Esophagus mucosa (tissue), 1 donor: ENCODE results near the gene USP35. TPM values are rescaled to one million over a fixed set of nuclear protein-coding genes. Genes with fewer than 3 reads are reported as not detected.
"Not testable (repeated sequence)": the region's sequence is repeated elsewhere in the genome, so short reads cannot be mapped to it uniquely, and the experiment has no call there.

Experiments
- ATAC-seq: fragments of 200-7000 bp; cut with Tn5 transposase; one replicate; pipeline ENCODE4 v1.9.1; 2020
- total RNA-seq: library from RNA; stranded (reverse); gene quantifications from one replicate; pipeline ENCODE4 v1.2.4, GENCODE V29; 2023
- donor health status: DM: yes; HTN: yes; CAD: no.

The USP35 gene
- total RNA-seq, 1 donor from 2014 or later = 3.5 TPM

GRCh38 chr11:78170874-78171549 is 17.7 kb upstream of the USP35 start:
- no peak for ATAC-seq

- no peak for ATAC-seq
These were observed 16.8 kb upstream of the USP35 start for GRCh38 chr11:78171951-78172350.

GRCh38 chr11:78175862-78176261 is 12.9 kb upstream of the USP35 start:
- not testable (repeated sequence) for ATAC-seq

- ATAC-seq = no peak
These were observed 12.0 kb upstream of the USP35 start for GRCh38 chr11:78176605-78177141.

GRCh38 chr11:78177216-78177615 is 11.5 kb upstream of the USP35 start:
- ATAC-seq = no peak

- peak; percentile 82 for ATAC-seq
These were observed 9.2 kb upstream of the USP35 start for GRCh38 chr11:78179459-78180071.

GRCh38 chr11:78180751-78181150 is 8.0 kb upstream of the USP35 start:
- no peak for ATAC-seq

DNA sequence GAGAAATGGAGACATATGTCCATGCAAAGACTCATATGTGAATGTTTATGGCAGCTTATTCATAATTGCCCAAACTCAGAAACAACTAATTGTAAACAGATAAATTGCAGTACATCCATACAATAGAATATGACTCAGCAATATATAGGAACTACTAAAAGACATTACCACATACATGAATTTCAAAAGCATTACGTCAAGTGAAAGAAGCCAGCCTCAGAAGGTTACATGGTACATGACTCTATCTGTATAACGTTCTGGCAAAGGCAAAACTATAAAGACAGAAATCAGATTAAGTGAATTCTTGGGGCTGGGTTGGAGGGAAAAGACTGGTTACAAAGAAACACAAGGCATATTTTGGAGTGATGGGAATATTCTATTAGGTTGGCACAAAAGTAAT is 7.5 kb upstream of the USP35 start:
- peak; percentile 76 for ATAC-seq

GRCh38 chr11:78187366-78188285 is 1.1 kb upstream of the USP35 start:
- peak; percentile 73 for ATAC-seq

- no peak for ATAC-seq
These were observed 530 bp downstream of the USP35 start for GRCh38 chr11:78189174-78189724.

DNA sequence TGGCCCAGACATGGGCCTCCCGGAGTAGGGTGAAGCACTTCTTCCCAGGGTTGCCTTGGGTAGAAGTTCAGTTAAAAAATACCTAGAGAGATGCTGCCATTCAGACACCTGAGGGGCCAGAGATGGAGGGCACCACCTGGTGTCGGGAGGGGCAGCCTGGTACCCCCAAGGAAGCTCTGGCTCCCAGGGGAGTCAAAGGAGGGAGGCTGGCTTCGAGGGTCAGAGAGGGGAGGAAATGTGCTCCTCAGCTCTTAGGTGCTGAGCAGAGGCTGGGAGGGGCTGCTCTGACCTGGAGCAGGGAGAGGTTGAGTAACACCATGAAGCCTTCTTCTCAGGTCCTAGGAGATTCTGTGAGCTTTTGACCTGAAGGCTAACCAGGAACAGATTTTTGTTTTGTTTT is 1.1 kb downstream of the USP35 start:
- ATAC-seq = no peak

- ATAC-seq = no peak
These were observed 1.7 kb downstream of the USP35 start for GRCh38 chr11:78190374-78190773.

DNA sequence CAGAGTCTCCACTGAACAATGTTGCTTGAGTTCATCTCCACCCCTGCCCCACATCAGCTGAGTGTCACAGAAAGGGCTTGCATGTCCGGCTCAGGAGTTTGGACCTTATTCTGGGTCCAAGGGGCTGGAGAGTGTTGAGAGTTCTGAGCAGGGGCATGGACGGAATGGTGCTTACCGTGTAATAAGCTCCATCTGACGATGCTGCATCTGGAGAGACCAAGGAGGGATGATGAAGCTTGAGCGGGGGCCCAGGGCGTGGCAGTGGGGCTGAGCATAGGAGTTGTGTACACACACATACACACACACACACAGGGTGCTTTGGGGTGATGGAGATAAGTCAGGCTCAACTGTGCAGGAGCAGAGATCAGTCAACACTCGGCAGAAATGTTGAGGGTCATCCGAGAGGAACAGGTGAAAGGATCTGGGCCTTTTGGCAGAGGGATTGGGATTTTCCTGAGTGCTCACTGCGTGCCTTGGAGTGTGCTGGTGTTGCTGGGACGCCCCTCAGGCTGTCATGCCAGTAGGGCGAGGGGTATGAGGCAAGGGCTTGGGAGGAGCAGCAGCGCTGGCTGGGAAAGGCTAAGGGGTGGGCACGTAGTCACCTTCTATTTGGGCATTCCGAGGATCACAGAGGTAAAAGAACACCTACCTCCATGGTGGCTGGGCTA is 2.3 kb downstream of the USP35 start:
- ATAC-seq = no peak

- ATAC-seq = no peak
These were observed 3.6 kb downstream of the USP35 start for GRCh38 chr11:78192223-78192719.

DNA sequence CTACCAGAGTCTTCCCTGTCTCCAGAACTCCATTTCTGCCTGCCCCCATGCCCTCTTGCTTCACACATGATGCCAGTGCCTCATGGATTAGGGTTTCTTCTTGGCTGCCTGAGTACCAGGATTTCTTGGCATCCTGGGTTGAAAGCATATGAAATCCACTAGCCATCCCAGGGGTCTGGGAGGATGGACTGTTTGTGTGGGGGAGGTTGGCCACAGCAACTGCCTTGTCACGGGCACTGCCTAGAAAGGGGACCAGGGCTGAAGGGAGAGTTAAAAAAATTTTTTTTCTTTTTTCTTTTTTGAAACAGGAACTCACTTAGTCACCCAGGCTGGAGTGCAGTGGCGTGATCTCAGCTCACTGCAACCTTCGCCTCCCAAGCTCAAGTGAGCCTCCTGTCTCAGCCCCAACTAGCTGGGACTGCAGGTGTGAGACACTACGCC is 4.2 kb downstream of the USP35 start:
- ATAC-seq = no peak

DNA sequence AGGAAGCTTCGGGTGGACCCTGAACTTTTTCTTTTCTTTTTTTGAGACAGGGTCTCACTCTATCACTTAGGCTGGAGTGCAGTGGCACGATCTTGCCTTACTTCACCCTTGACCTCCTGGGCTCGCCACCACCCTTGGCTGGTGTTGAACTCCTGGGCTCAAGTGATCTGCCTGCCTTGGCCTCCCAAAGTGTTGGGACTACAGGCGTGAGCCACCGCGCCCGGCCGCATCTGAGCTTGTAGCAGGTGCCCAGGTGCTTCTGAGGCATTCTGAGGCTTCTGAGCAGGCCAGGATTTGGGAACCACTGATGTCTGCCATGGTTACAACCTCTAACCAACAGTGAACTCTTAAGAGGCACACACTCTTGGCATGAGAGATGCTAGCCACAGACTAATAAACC is 5.1 kb downstream of the USP35 start:
- ATAC-seq = no peak

GRCh38 chr11:78194490-78194889 is 5.8 kb downstream of the USP35 start:
- peak; percentile 59 for ATAC-seq

- ATAC-seq = no peak
These were observed 7.3 kb downstream of the USP35 start for GRCh38 chr11:78195917-78196560.

DNA sequence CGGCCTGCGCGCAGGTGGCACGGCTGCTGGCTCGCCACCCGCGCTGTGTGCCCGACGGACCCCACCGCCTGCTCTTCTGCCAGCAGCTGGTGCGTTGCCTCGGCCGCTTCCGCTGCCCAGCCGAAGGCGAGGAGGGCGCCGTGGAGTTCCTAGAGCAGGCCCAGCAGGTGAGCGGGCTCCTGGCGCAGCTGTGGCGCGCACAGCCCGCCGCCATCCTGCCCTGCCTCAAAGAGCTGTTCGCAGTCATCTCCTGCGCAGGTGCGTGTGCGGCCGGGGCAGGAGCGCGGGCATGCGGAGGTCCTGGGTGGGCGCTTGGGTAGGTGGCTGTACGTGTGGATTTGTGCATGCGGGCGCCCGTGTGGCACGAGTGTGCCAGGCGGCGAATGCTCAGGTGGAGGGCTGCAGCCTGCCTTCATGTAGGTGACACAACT is 8.0 kb downstream of the USP35 start:
- no peak for ATAC-seq

DNA sequence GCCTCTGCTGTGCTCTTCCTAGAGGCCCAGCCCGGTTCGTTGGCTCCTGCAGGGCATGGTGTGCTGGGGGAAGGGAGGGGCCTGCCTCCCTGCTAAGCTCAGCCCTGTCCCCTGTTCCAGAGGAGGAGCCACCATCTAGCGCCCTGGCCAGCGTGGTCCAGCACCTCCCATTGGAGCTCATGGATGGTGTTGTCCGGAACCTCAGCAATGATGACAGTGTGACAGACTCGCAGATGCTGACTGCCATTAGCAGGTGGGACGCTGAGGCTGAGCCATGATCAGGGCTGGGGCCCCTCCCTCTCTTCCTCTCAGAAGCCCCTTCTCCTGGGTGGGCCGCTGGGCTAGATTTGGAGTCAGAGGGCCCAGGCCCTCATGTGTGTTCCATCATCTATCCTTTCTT is 9.1 kb downstream of the USP35 start:
- ATAC-seq = no peak

DNA sequence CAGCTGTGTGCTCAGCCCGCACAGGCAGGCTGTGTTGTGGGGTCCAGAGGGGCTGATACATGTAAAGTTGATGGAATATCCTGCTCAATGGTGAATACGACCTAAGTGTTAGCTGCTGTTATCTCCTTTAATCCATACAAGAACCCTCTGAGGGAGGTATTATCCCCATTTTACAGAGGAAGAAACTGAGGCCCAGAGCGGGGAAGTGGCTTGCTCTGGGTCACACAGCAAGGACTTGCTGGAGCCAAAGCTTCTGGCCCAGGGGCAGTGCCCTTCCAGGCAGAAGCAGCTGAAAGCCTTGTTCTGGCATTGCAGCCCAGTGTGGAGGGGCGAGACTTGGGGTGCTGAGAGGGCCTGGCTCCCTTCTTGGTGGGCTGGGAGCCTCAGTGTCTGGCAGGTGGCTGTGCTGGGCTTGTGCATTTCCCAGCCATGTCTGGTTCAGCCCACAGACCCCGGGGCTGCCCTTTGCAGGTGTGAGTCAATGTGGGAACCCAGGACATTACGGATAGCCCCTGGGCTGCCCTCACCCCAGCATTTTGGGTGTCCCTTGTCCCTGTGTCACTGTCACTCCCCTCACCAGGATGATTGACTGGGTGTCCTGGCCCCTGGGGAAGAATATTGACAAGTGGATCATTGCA is 10.4 kb downstream of the USP35 start:
- ATAC-seq = no peak
